Measurements from ENCODE around the gene ZFP92. TPM values are rescaled to one million over a fixed set of nuclear protein-coding genes. Genes with fewer than 3 reads are reported as not detected.
"Not testable (repeated sequence)": the region's sequence is repeated elsewhere in the genome, so short reads cannot be mapped to it uniquely, and the experiment has no call there.

The ZFP92 gene
- total RNA-seq, 1 donor from 2014 or later = not detected

- no peaks in the 10 kb centered on the region for H3K36me3 ChIP-seq
- H3K4me3 ChIP-seq = no peak overlapping the region
- Mint-ChIP-seq H3K27me3 (ENCODE audit: insufficient read depth, low read depth) (peaks cover 6% of the 10 kb centered on the region), H3K4me1 (peaks cover 10% of the 10 kb centered on the region), H3K36me3 (no peaks in the 10 kb centered on the region), H3K27ac (no peak overlapping the region), H3K9me3 (peaks cover 36% of the 10 kb centered on the region), H3K4me3 (no peak overlapping the region)
- no peaks in the 10 kb centered on the region for H4K20me1 ChIP-seq (ENCODE audit: low read depth)
- no peak for DNase-seq (ENCODE audit: low spot score)
- no peak overlapping the region for H3K4me2 ChIP-seq
- no peaks in the 10 kb centered on the region for H3K9me3 ChIP-seq (ENCODE audit: low read depth)
- H3K9ac ChIP-seq = no peak overlapping the region
- H3K27me3 ChIP-seq = no peaks in the 10 kb centered on the region
- no peaks in the 10 kb centered on the region for H3K4me1 ChIP-seq
- no peak overlapping the region for H2AFZ ChIP-seq (replicated peaks)
- TF ChIP-seq EZH2 (IDR thresholded peaks at IDR 0.05) = no peak
- TF ChIP-seq EZH2phosphoT487 (IDR thresholded peaks at IDR 0.05) = no peak
- TF ChIP-seq, protein P1, sequence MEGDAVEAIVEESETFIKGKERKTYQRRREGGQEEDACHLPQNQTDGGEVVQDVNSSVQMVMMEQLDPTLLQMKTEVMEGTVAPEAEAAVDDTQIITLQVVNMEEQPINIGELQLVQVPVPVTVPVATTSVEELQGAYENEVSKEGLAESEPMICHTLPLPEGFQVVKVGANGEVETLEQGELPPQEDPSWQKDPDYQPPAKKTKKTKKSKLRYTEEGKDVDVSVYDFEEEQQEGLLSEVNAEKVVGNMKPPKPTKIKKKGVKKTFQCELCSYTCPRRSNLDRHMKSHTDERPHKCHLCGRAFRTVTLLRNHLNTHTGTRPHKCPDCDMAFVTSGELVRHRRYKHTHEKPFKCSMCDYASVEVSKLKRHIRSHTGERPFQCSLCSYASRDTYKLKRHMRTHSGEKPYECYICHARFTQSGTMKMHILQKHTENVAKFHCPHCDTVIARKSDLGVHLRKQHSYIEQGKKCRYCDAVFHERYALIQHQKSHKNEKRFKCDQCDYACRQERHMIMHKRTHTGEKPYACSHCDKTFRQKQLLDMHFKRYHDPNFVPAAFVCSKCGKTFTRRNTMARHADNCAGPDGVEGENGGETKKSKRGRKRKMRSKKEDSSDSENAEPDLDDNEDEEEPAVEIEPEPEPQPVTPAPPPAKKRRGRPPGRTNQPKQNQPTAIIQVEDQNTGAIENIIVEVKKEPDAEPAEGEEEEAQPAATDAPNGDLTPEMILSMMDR (IDR thresholded peaks at IDR 0.05) = no peak
- no peak overlapping the region for H3K27ac ChIP-seq
- H3F3A ChIP-seq (ENCODE audit: low read depth) = no peaks in the 10 kb centered on the region
- H3K79me2 ChIP-seq (ENCODE audit: low read depth) = no peaks in the 10 kb centered on the region
Measured at GRCh38 chrX:153398275-153398960, 12.9 kb upstream of the ZFP92 start.

- Histone ChIP-seq H3K79me2 (ENCODE audit: low read depth) (no peaks in the 10 kb centered on the region), H3K9me3 (ENCODE audit: low read depth) (no peaks in the 10 kb centered on the region), H3K4me2 (no peak overlapping the region), H3F3A (ENCODE audit: low read depth) (no peaks in the 10 kb centered on the region), H3K9ac (no peak overlapping the region), H3K27me3 (no peaks in the 10 kb centered on the region), H3K4me1 (no peaks in the 10 kb centered on the region), H4K20me1 (ENCODE audit: low read depth) (no peaks in the 10 kb centered on the region), H3K27ac (no peak overlapping the region), H2AFZ (replicated peaks) (no peak overlapping the region), H3K36me3 (no peaks in the 10 kb centered on the region), H3K4me3 (no peak overlapping the region)
- Mint-ChIP-seq H3K27ac (no peak overlapping the region), H3K27me3 (ENCODE audit: insufficient read depth, low read depth) (peaks cover 4% of the 10 kb centered on the region), H3K9me3 (peaks cover 32% of the 10 kb centered on the region), H3K4me3 (no peak overlapping the region), H3K36me3 (no peaks in the 10 kb centered on the region), H3K4me1 (no peaks in the 10 kb centered on the region)
- DNase-seq (ENCODE audit: low spot score) = peak; percentile 67
- TF ChIP-seq EZH2 (IDR thresholded peaks at IDR 0.05) (no peak), EZH2phosphoT487 (IDR thresholded peaks at IDR 0.05) (no peak)
- TF ChIP-seq, protein P1 (IDR thresholded peaks at IDR 0.05) = peak; percentile 69
Measured at GRCh38 chrX:153400146-153401132, 10.8 kb upstream of the ZFP92 start.

DNA sequence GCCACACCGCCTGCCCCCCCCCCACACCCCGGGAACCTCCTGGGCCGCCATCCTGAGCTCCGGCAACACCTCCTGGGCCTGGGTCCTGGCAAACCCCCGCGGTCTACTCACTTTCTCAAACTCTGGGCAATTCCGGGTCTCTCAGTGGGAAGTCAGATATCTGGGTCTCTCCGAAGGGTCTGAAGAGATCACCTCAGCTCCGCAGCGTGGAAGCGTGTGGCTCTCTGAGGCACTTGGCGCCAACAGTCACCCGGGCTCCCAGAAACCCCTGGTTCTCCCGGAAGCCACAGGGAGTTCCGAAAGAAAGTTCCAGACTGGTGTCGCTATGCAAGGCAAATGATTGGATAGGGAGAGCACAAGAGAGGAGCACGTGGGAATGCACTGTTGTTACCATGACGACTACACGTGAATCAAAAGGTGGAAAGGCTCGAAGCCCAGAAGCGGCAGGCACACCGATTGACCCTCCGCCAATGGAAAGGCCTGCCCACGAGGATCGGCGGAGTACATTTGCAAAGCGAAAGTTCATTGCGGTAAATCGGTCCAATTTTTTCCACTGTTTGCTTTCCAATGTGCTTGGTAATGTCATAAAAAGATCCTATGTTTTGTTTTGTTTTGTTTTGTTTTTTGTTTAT, 10.0 kb upstream of the ZFP92 start, which contains the start of gene PNMA6E:
PNMA6E (minus strand) TSS at position 218 of the 632 bp plus-strand sequence. CDS start 2,501 bp downstream, outside the sequence.
- H3K4me2 ChIP-seq = no peak within 1 kb of the TSS
- H3K27ac ChIP-seq = no peak within 1 kb of the TSS
- peaks cover 30% of the 10 kb centered on the region for H3K9me3 Mint-ChIP-seq
- H3K9me3 ChIP-seq (ENCODE audit: low read depth) = no peaks in the 10 kb centered on the region
- H3K27ac Mint-ChIP-seq = no peak within 1 kb of the TSS
- H3K4me3 Mint-ChIP-seq = no peak within 1 kb of the TSS
- no peaks in the 10 kb centered on the region for H3F3A ChIP-seq (ENCODE audit: low read depth)
- H3K36me3 Mint-ChIP-seq = no peaks in the 10 kb centered on the region
- H3K4me1 Mint-ChIP-seq = no peaks in the 10 kb centered on the region
- H3K79me2 ChIP-seq (ENCODE audit: low read depth) = no peaks in the 10 kb centered on the region
- H4K20me1 ChIP-seq (ENCODE audit: low read depth) = no peaks in the 10 kb centered on the region
- no peak for DNase-seq (ENCODE audit: low spot score)
- H3K4me3 ChIP-seq = no peak within 1 kb of the TSS
- peaks cover 4% of the 10 kb centered on the region for H3K27me3 Mint-ChIP-seq (ENCODE audit: insufficient read depth, low read depth)
- no peak within 1 kb of the TSS for H2AFZ ChIP-seq (replicated peaks)
- TF ChIP-seq, protein P1 (IDR thresholded peaks at IDR 0.05) = no peak
- no peak for TF ChIP-seq EZH2phosphoT487 (IDR thresholded peaks at IDR 0.05)
- no peak for TF ChIP-seq EZH2 (IDR thresholded peaks at IDR 0.05)
- H3K27me3 ChIP-seq = no peaks in the 10 kb centered on the region
- H3K36me3 ChIP-seq = no peaks in the 10 kb centered on the region
- no peak within 1 kb of the TSS for H3K9ac ChIP-seq
- no peaks in the 10 kb centered on the region for H3K4me1 ChIP-seq

GRCh38 chrX:153404333-153404732, 6.9 kb upstream of the ZFP92 start:
- H3K4me1 Mint-ChIP-seq, H3K36me3 Mint-ChIP-seq, H3K27me3 ChIP-seq: not testable (repeated sequence)

More at GRCh38 chrX:153404333-153404732, 6.9 kb upstream of the ZFP92 start:
- H3K9ac ChIP-seq; H3K36me3 ChIP-seq; DNase-seq (ENCODE audit: low spot score); H3K4me3 Mint-ChIP-seq; H3F3A ChIP-seq (ENCODE audit: low read depth); H2AFZ ChIP-seq (replicated peaks); H3K27ac ChIP-seq; H3K27ac Mint-ChIP-seq; H4K20me1 ChIP-seq (ENCODE audit: low read depth); H3K79me2 ChIP-seq (ENCODE audit: low read depth); H3K4me1 ChIP-seq; H3K4me3 ChIP-seq; H3K4me2 ChIP-seq; H3K9me3 ChIP-seq (ENCODE audit: low read depth); H3K27me3 Mint-ChIP-seq (ENCODE audit: insufficient read depth, low read depth): not testable (repeated sequence)
- peaks cover 36% of the 10 kb centered on the region for H3K9me3 Mint-ChIP-seq

All from neural progenitor cell (in vitro differentiated cells).